HG03025 (cell line): ENCODE results near the gene ZMYND8.
"Not testable (repeated sequence)": the region's sequence is repeated elsewhere in the genome, so short reads cannot be mapped to it uniquely, and the experiment has no call there.

Source experiments
- ATAC-seq: cut with Tn5 transposase; IDR thresholded peaks from one replicate; pipeline ENCODE4 v1.9.1; 2021; ENCODE audit warnings: mild to moderate bottlenecking, moderate library complexity; ENCODE audit not compliant: unreplicated experiment, low FRiP score

ZMYND8 gene

GRCh38 chr20:47195573-47195972 lies 160.9 kb downstream of the ZMYND8 start:
- no peak for ATAC-seq

- ATAC-seq: no peak
These were observed 164.5 kb downstream of the ZMYND8 start for GRCh38 chr20:47191956-47192355.

GRCh38 chr20:47191074-47191673 lies 165.3 kb downstream of the ZMYND8 start:
- ATAC-seq: no peak

GRCh38 chr20:47189060-47189459 lies 167.4 kb downstream of the ZMYND8 start:
- ATAC-seq: no peak

GRCh38 chr20:47188540-47188939 lies 168.0 kb downstream of the ZMYND8 start:
- no peak for ATAC-seq

- ATAC-seq: no peak
These were observed 168.9 kb downstream of the ZMYND8 start for GRCh38 chr20:47187450-47188195.

- no peak for ATAC-seq
These were observed 173.1 kb downstream of the ZMYND8 start for GRCh38 chr20:47183367-47183766.

- no peak for ATAC-seq
These were observed 175.2 kb downstream of the ZMYND8 start for GRCh38 chr20:47181056-47181862.

GRCh38 chr20:47179267-47179666 lies 177.2 kb downstream of the ZMYND8 start:
- no peak for ATAC-seq

- no peak for ATAC-seq
These were observed 177.6 kb downstream of the ZMYND8 start for GRCh38 chr20:47178851-47179250.

GRCh38 chr20:47178277-47178676 lies 178.2 kb downstream of the ZMYND8 start:
- ATAC-seq: no peak

- ATAC-seq: not testable (repeated sequence)
These were observed 180.3 kb downstream of the ZMYND8 start for GRCh38 chr20:47176217-47176616.

GRCh38 chr20:47175493-47175892 lies 181.0 kb downstream of the ZMYND8 start:
- no peak for ATAC-seq

GRCh38 chr20:47174456-47175243 lies 181.8 kb downstream of the ZMYND8 start:
- no peak for ATAC-seq

GRCh38 chr20:47173596-47174216 lies 182.8 kb downstream of the ZMYND8 start:
- no peak for ATAC-seq

GRCh38 chr20:47172579-47172978 lies 183.9 kb downstream of the ZMYND8 start:
- ATAC-seq: no peak

GRCh38 chr20:47167846-47168245 lies 188.7 kb downstream of the ZMYND8 start:
- no peak for ATAC-seq

- ATAC-seq: no peak
These were observed 191.1 kb downstream of the ZMYND8 start for GRCh38 chr20:47165376-47165865.

GRCh38 chr20:47164140-47164539 lies 192.4 kb downstream of the ZMYND8 start:
- ATAC-seq: no peak

- no peak for ATAC-seq
These were observed 195.1 kb downstream of the ZMYND8 start for GRCh38 chr20:47161411-47161810.
